Endothelial cell of umbilical vein (primary cell): ENCODE data around the gene AMMECR1L. TPM values are rescaled to one million over a fixed set of nuclear protein-coding genes. Genes with fewer than 3 reads are reported as not detected.

Experiments
- BruUV-seq: library from RNA; stranded (reverse); fragments of 400-500 nt; replicated peaks from 2 replicates; lab custom pipeline; 2021; lab: Mats Ljungman, UMichigan
- CTCF ChIA-PET: fragments of 300-600, 350-600 bp; sonication (Branson Sonifier 250); formaldehyde crosslinking; loops from one replicate; lab custom pipeline; 2021; ENCODE audit warnings: antibody characterized with exemption, inconsistent platforms; lab: Charles Lee
- POLR2A ChIA-PET: fragments of 300-600, 350-600 bp; sonication (Branson Sonifier 250); formaldehyde crosslinking; loops from one replicate; lab custom pipeline; 2021; ENCODE audit warnings: antibody characterized with exemption, inconsistent platforms; lab: Charles Lee
- DNase-seq: peaks from one replicate; pipeline ENCODE4 v3.0.0-alpha.2; 2011; ENCODE audit warnings: low read depth, low spot score
- FAIRE-seq: peaks from 2 replicates; lab custom pipeline; 2011; peaks lifted over from hg19 to GRCh38; lab: Jason Lieb, UNC
- H2AFZ ChIP-seq: 2 replicates; pipeline ENCODE4 v1.6.0; 2012; ENCODE audit warnings: low read depth, low read length, control low read depth, inconsistent platforms
- H3K27ac ChIP-seq: 2 replicates; pipeline ENCODE4 v1.5.1; 2011; ENCODE audit warnings: low read depth, mild to moderate bottlenecking, control low read depth, low read length, moderate library complexity; ENCODE audit not compliant: insufficient read depth
- H3K27me3 ChIP-seq, 2 experiments: 2 replicates each; pipeline versions ENCODE4 v1.6.0 to v1.6.1; 2011; ENCODE audit warnings: low read length in 2 of 2, mixed read lengths in 1 of 2; ENCODE audit not compliant: control insufficient read depth in 2 of 2, insufficient read depth in 2 of 2
- H3K36me3 ChIP-seq, 2 experiments: 2 replicates in 1 of 2; 3 replicates in 1 of 2; pipeline ENCODE4 v1.5.1; 2011; ENCODE audit warnings: low read length in 2 of 2, mild to moderate bottlenecking in 1 of 2, moderate library complexity in 1 of 2; ENCODE audit not compliant: control insufficient read depth in 2 of 2, insufficient read depth in 2 of 2; ENCODE audit errors: extremely low read depth in 1 of 2
- H3K4me1 ChIP-seq: 3 replicates; pipeline ENCODE4 v1.5.1; 2011; ENCODE audit warnings: mild to moderate bottlenecking, low read length; ENCODE audit not compliant: control insufficient read depth, insufficient read depth; ENCODE audit errors: extremely low read depth
- H3K4me2 ChIP-seq: 2 replicates; pipeline ENCODE4 v1.6.1; 2011; ENCODE audit warnings: low read length, control low read depth, mixed read lengths; ENCODE audit not compliant: insufficient read depth
- H3K4me3 ChIP-seq, 3 experiments: fragments of 200-600 bp in 1 of 3; sonication (generic), shearing (Covaris generic) in 1 of 3; replicated peaks in 1 of 3; 2 replicates each; pipeline ENCODE4 v1.5.1; 2011 to 2016; ENCODE audit warnings: control low read depth in 3 of 3, low read length in 3 of 3, mild to moderate bottlenecking in 2 of 3, inconsistent platforms in 1 of 3, low read depth in 1 of 3, moderate library complexity in 1 of 3; ENCODE audit not compliant: insufficient read depth in 1 of 3
- H3K79me2 ChIP-seq: 2 replicates; pipeline ENCODE4 v1.6.0; 2012; ENCODE audit warnings: low read length, inconsistent platforms; ENCODE audit not compliant: control insufficient read depth, insufficient read depth
- H3K9ac ChIP-seq: replicated peaks from 2 replicates; pipeline ENCODE3; 2011; ENCODE audit warnings: low read length, control low read depth; ENCODE audit not compliant: insufficient read depth; ENCODE audit errors: extremely low read depth
- H3K9me1 ChIP-seq: replicated peaks from 3 replicates; pipeline ENCODE4 v1.6.0; 2011; ENCODE audit warnings: mild to moderate bottlenecking, low read length; ENCODE audit not compliant: control insufficient read depth, insufficient read depth; ENCODE audit errors: extremely low read depth
- H3K9me3 ChIP-seq: replicated peaks from 2 replicates; pipeline ENCODE4 v1.5.1; 2012; ENCODE audit warnings: low read length, inconsistent platforms; ENCODE audit not compliant: control insufficient read depth, insufficient read depth
- H4K20me1 ChIP-seq: replicated peaks from 2 replicates; pipeline ENCODE3; 2011; ENCODE audit warnings: mild to moderate bottlenecking, low read length; ENCODE audit not compliant: control insufficient read depth, insufficient read depth; ENCODE audit errors: extremely low read depth
- EZH2 ChIP-seq: IDR thresholded peaks from 2 replicates; pipeline ENCODE4 v1.6.1; 2012; ENCODE audit warnings: borderline replicate concordance, low read depth, mild to moderate bottlenecking, moderate library complexity, low read length, inconsistent platforms; ENCODE audit not compliant: severe bottlenecking
- FOS ChIP-seq: IDR thresholded peaks from 2 replicates; pipeline ENCODE4 v1.6.1; 2011; ENCODE audit warnings: mild to moderate bottlenecking, low read length, moderate library complexity, borderline replicate concordance; ENCODE audit not compliant: insufficient read depth
- GATA2 ChIP-seq: IDR thresholded peaks from 2 replicates; pipeline ENCODE4 v1.7.0; 2011; ENCODE audit warnings: low read depth, mild to moderate bottlenecking, moderate library complexity, mixed read lengths, low read length; ENCODE audit not compliant: insufficient read length, insufficient read depth
- JUN ChIP-seq: IDR thresholded peaks from 2 replicates; pipeline ENCODE4 v1.6.1; 2011; ENCODE audit warnings: borderline replicate concordance, low read depth; ENCODE audit not compliant: insufficient read length, insufficient read depth
- MYC ChIP-seq: IDR thresholded peaks from one replicate; pipeline ENCODE4 v1.6.1; 2011; ENCODE audit warnings: mild to moderate bottlenecking, low read depth, low read length
- POLR2A ChIP-seq: IDR thresholded peaks from 2 replicates; pipeline ENCODE4 v1.6.1; 2012; ENCODE audit warnings: low read depth, mild to moderate bottlenecking, control low read depth, low read length
- POLR2AphosphoS5 ChIP-seq: IDR thresholded peaks from 2 replicates; pipeline ENCODE4 v1.6.1; 2012; ENCODE audit warnings: low read depth, mild to moderate bottlenecking, control low read depth, low read length, moderate library complexity; ENCODE audit not compliant: insufficient read depth
- dilution Hi-C: fragments of 300-500 bp; cut with MboI; formaldehyde crosslinking; loops from one replicate; pipeline ENCODE4 v1.15.0; 2019; ENCODE audit warnings: low sequenced_read_pairs; ENCODE audit not compliant: extremely low pct_ligation_motif_present
- intact Hi-C: fragments of 100-400 bp; cut with micrococcal nuclease; formaldehyde crosslinking; loops from one replicate; pipeline ENCODE4 v1.10.0; 2022
- polyA plus RNA-seq, 4 experiments: library from polyadenylated mRNA; depleted of rRNA in 3 of 4; stranded (reverse) in 3 of 4; unstranded in 1 of 4; fragments of >200 nt; gene quantifications; 2 replicates each; pipeline versions ENCODE4 v1.2.1 to v1.2.3, GENCODE V29; 2011 to 2012; ENCODE audit warnings: missing spikeins in 1 of 4
- total RNA-seq: library from RNA; stranded (reverse); gene quantifications from 2 replicates; pipeline ENCODE4 v1.2.3, GENCODE V29; 2021
- TF ChIP-seq, protein P1 (sequence below): IDR thresholded peaks from 2 replicates; pipeline ENCODE4 v1.6.1; 2011; ENCODE audit not compliant: insufficient read depth, insufficient read length
- TF ChIP-seq, protein P2 (sequence below), 2 donors: IDR thresholded peaks; 1 replicate in 1 of 2; 2 replicates in 1 of 2; pipeline ENCODE4 v1.5.1; 2011; ENCODE audit warnings: low read length in 2 of 2, mild to moderate bottlenecking in 2 of 2, moderate library complexity in 2 of 2, control low read depth in 1 of 2, inconsistent platforms in 1 of 2, low read depth in 1 of 2; ENCODE audit not compliant: insufficient read depth in 1 of 2; ENCODE audit errors: extremely low read depth in 1 of 2

The AMMECR1L gene
- total and polyA plus RNA-seq, 2 donors (not counting 3 experiments of a cell fraction or from before 2014, with no cell fraction given): 14.8 to 20.7 TPM

DNA sequence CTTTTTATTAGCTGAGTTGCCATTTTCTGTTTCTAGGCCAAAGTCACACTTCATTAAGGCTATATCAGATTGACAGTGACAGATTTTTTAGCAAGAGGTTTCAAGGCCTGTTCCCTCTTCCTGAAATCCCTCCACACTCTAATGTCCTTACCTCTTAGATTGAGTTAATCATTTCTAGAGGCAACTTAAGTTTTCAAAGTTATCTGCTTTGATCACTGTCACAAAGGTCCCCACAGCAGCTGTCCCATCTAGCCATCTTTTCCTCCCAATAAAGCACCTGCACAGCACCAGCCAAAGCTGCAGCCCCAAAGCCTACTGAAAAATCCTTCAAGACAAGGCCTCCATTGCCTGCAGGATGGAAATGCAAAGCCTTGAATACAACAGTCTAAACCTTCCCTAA lies 13.4 kb downstream of the AMMECR1L start:
- POLR2A ChIA-PET: no interaction called here
- H3K9me1 ChIP-seq: no peaks in the 10 kb centered on the region
- no peaks in the 10 kb centered on the region for H3K9me3 ChIP-seq
- no peak overlapping the region for H3K27ac ChIP-seq
- CTCF ChIA-PET: interaction anchor here (1.3 kb wide), 1 partner anchor 14 kb away, joined by 4 read pairs; the partner anchor contains the start of gene POLR2D
- no peaks in the 10 kb centered on the region for H3K4me1 ChIP-seq
- peaks cover 64% of the 10 kb centered on the region for H3K79me2 ChIP-seq
- TF ChIP-seq MYC (no peak), GATA2 (no peak), POLR2A (no peak), JUN (no peak), POLR2AphosphoS5 (no peak), EZH2 (no peak), FOS (no peak)
- TF ChIP-seq, protein P1, sequence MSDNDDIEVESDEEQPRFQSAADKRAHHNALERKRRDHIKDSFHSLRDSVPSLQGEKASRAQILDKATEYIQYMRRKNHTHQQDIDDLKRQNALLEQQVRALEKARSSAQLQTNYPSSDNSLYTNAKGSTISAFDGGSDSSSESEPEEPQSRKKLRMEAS: no peak
- TF ChIP-seq, protein P2, sequence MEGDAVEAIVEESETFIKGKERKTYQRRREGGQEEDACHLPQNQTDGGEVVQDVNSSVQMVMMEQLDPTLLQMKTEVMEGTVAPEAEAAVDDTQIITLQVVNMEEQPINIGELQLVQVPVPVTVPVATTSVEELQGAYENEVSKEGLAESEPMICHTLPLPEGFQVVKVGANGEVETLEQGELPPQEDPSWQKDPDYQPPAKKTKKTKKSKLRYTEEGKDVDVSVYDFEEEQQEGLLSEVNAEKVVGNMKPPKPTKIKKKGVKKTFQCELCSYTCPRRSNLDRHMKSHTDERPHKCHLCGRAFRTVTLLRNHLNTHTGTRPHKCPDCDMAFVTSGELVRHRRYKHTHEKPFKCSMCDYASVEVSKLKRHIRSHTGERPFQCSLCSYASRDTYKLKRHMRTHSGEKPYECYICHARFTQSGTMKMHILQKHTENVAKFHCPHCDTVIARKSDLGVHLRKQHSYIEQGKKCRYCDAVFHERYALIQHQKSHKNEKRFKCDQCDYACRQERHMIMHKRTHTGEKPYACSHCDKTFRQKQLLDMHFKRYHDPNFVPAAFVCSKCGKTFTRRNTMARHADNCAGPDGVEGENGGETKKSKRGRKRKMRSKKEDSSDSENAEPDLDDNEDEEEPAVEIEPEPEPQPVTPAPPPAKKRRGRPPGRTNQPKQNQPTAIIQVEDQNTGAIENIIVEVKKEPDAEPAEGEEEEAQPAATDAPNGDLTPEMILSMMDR (IDR thresholded peaks at IDR 0.05; ENCODE audit: extremely low read depth in 1 of 2, insufficient read depth in 1 of 2, low read depth in 1 of 2, low read length in 2 of 2): no peak
- dilution Hi-C loops: no loop called here
- intact Hi-C loops: no loop called here
- no peak overlapping the region for H3K4me2 ChIP-seq
- no peak overlapping the region for H2AFZ ChIP-seq
- BruUV-seq: no TSS peak
- H3K27me3 ChIP-seq: no peaks in the 10 kb centered on the region
- H3K4me3 ChIP-seq: no peak overlapping the region
- DNase-seq: no peak
- H3K36me3 ChIP-seq: peaks cover 15 to 26% of the 10 kb centered on the region in 2 experiments
- no peaks in the 10 kb centered on the region for H4K20me1 ChIP-seq
- FAIRE-seq: no peak
- H3K9ac ChIP-seq: no peak overlapping the region
